HepG2 (cell line): ENCODE data around the gene NCAPD2. TPM values are rescaled to one million over a fixed set of nuclear protein-coding genes. Genes with fewer than 3 reads are reported as not detected.
"Not testable (repeated sequence)": the region's sequence is repeated elsewhere in the genome, so short reads cannot be mapped to it uniquely, and the experiment has no call there.

Experiments used
- ATAC-seq: fragments of 200-7000 bp; cut with Tn5 transposase; 3 replicates; pipeline ENCODE4 v1.9.1; 2020; ENCODE audit warnings: mild to moderate bottlenecking, moderate library complexity
- BruUV-seq: library from RNA; stranded (reverse); fragments of 400-500 nt; replicated peaks from 2 replicates; lab custom pipeline; 2021; lab: Mats Ljungman, UMichigan
- CTCF ChIA-PET: fragments of 300-600 bp; formaldehyde crosslinking; extraction: SDS; loops from one replicate; lab custom pipeline; 2021; ENCODE audit warnings: low total read pairs, inconsistent platforms, low intra/inter-chr PET ratio; lab: Yijun Ruan, JAX
- POLR2A ChIA-PET: fragments of 350-600 bp; sonication (Branson Sonifier 250); formaldehyde crosslinking; loops from one replicate; lab custom pipeline; 2020; ENCODE audit warnings: antibody characterized with exemption, inconsistent platforms; lab: Yijun Ruan, JAX
- DNase-seq: peaks from one replicate; pipeline ENCODE4 v3.0.0-alpha.2; 2015; ENCODE audit warnings: low spot score
- FAIRE-seq: peaks from 3 replicates; lab custom pipeline; 2011; peaks lifted over from hg19 to GRCh38; lab: Jason Lieb, UNC
- H2AFZ ChIP-seq: one replicate; pipeline ENCODE4 v1.6.1; 2011; ENCODE audit warnings: low read length, inconsistent platforms
- H3K27ac ChIP-seq: fragments of 300-600 bp; 3 replicates; pipeline ENCODE4 v1.8.0; 2011; ENCODE audit warnings: mixed run types, mild to moderate bottlenecking, mixed read lengths, low read length, inconsistent platforms; ENCODE audit not compliant: insufficient read depth; ENCODE audit errors: extremely low read length
- H3K27me3 ChIP-seq, 2 experiments: fragments of 200-600 bp in 1 of 2; 2 replicates in 1 of 2; 3 replicates in 1 of 2; pipeline versions ENCODE4 v1.6.0 to v1.8.0; 2011; ENCODE audit warnings: low read length in 2 of 2, mild to moderate bottlenecking in 2 of 2, moderate library complexity in 2 of 2, inconsistent platforms in 1 of 2; ENCODE audit not compliant: insufficient read depth in 2 of 2, control insufficient read depth in 1 of 2
- H3K36me3 ChIP-seq, 2 experiments: fragments of 200-600 bp in 1 of 2; replicated peaks in 1 of 2; 2 replicates in 1 of 2; 3 replicates in 1 of 2; pipeline versions ENCODE4 v1.5.1 to v1.8.0; 2011; ENCODE audit warnings: low read length in 2 of 2, inconsistent platforms in 1 of 2; ENCODE audit not compliant: insufficient read depth in 2 of 2, control insufficient read depth in 1 of 2
- H3K4me1 ChIP-seq: 2 replicates; pipeline ENCODE4 v1.5.1; 2012; ENCODE audit warnings: low read length, inconsistent platforms; ENCODE audit not compliant: insufficient read depth
- H3K4me2 ChIP-seq: 2 replicates; pipeline ENCODE4 v1.6.0; 2011; ENCODE audit warnings: low read depth, low read length, inconsistent platforms
- H3K4me3 ChIP-seq, 3 experiments: fragments of 200-600 bp in 1 of 3; sonication (generic), shearing (Covaris generic) in 1 of 3; replicated peaks in 1 of 3; 2 replicates each; pipeline ENCODE4 v1.5.1; 2011 to 2016; ENCODE audit warnings: low read length in 3 of 3, inconsistent platforms in 2 of 3, low read depth in 2 of 3, mild to moderate bottlenecking in 2 of 3, control low read depth in 1 of 3, mixed read lengths in 1 of 3; ENCODE audit not compliant: insufficient read depth in 1 of 3
- H3K79me2 ChIP-seq: one replicate; pipeline ENCODE4 v1.6.1; 2011; ENCODE audit warnings: low read length, inconsistent platforms; ENCODE audit not compliant: insufficient read depth
- H3K9ac ChIP-seq: 2 replicates; pipeline ENCODE4 v1.6.0; 2011; ENCODE audit warnings: mild to moderate bottlenecking, low read depth, low read length, inconsistent platforms; ENCODE audit not compliant: insufficient read depth
- H3K9me3 ChIP-seq: 2 replicates; pipeline ENCODE4 v1.5.1; 2012; ENCODE audit warnings: mild to moderate bottlenecking, low read length
- H4K20me1 ChIP-seq: 2 replicates; pipeline ENCODE4 v1.6.0; 2011; ENCODE audit warnings: inconsistent platforms, mild to moderate bottlenecking, low read length, moderate library complexity; ENCODE audit not compliant: insufficient read depth
- AKAP8 ChIP-seq: sonication (generic); formaldehyde crosslinking; IDR thresholded peaks from 2 replicates; pipeline ENCODE4 v1.5.1; 2020; ENCODE audit warnings: mild to moderate bottlenecking, missing genetic modification reagents
- HCFC1 ChIP-seq: fragments of 150-350 bp; IDR thresholded peaks from 2 replicates; pipeline ENCODE4 v1.6.1; 2014; ENCODE audit warnings: low read depth, low read length
- PCBP2 ChIP-seq: fragments of 200-400 bp; formaldehyde crosslinking; optimal IDR thresholded peaks from 2 replicates; pipeline ENCODE3; 2018; ENCODE audit warnings: low read length, low read depth; ENCODE audit not compliant: poor library complexity, severe bottlenecking
- PLSCR1 ChIP-seq: sonication (generic); formaldehyde crosslinking; IDR thresholded peaks from 2 replicates; pipeline ENCODE4 v1.5.0; 2020; ENCODE audit warnings: missing genetic modification reagents, mild to moderate bottlenecking, borderline replicate concordance
- TEAD2 ChIP-seq: sonication (generic); formaldehyde crosslinking; IDR thresholded peaks from 2 replicates; pipeline ENCODE4 v1.9.0; 2021; ENCODE audit warnings: missing genetic modification reagents
- ZNF207 ChIP-seq: fragments of 450-650 bp; IDR thresholded peaks from 2 replicates; pipeline ENCODE4 v1.6.1; 2016; ENCODE audit warnings: antibody characterized with exemption, borderline replicate concordance
- ZNF337 ChIP-seq: sonication (generic); formaldehyde crosslinking; IDR thresholded peaks from 2 replicates; pipeline ENCODE4 v1.5.1; 2020; ENCODE audit warnings: missing genetic modification reagents, low read depth, mild to moderate bottlenecking, borderline replicate concordance
- ZNF672 ChIP-seq: sonication (generic); formaldehyde crosslinking; IDR thresholded peaks from 2 replicates; pipeline ENCODE4 v1.8.1; 2022; ENCODE audit warnings: missing genetic modification reagents
- ZSCAN20 ChIP-seq: sonication (generic); formaldehyde crosslinking; IDR thresholded peaks from 2 replicates; pipeline ENCODE4 v1.4.0; 2020; ENCODE audit warnings: missing genetic modification reagents, mild to moderate bottlenecking, borderline replicate concordance
- WGBS: methylation state at CpG from one replicate; pipeline ENCODE4 v1.1.6; 2017; ENCODE audit warnings: low lambda C conversion rate; 5-methylcytosine and 5-hydroxymethylcytosine counted together
- in situ Hi-C: cut with HindIII; loops from 2 replicates; pipeline ENCODE4 v1.10.0; 2017; ENCODE audit warnings: low pct_unique_long_range_greater_than_20kb; ENCODE audit not compliant: extremely low pct_ligation_motif_present
- intact Hi-C: fragments of 100-400 bp; cut with micrococcal nuclease; formaldehyde crosslinking; loops from one replicate; pipeline ENCODE4 v1.10.0; 2022; ENCODE audit not compliant: unreplicated experiment
- polyA plus RNA-seq, 8 experiments: library from polyadenylated mRNA; depleted of rRNA in 3 of 8; stranded (reverse) in 7 of 8; unstranded in 1 of 8; fragments of >200 nt; fragmentation: Illumina TruSeq in 4 of 8; extraction: Trizol in 4 of 8; gene quantifications; 2 replicates each; pipeline versions ENCODE4 v1.2.1 to v1.2.3, GENCODE V29; 2011 to 2016; ENCODE audit warnings: low read depth in 4 of 8, missing spikeins in 1 of 8, mixed read lengths in 1 of 8; ENCODE audit not compliant: insufficient read depth in 1 of 8
- total RNA-seq, 5 experiments: library from RNA; depleted of rRNA; stranded (reverse); fragments of >200 nt; fragmentation: Illumina TruSeq; extraction: Trizol; gene quantifications; 2 replicates each; pipeline ENCODE4 v1.2.3, GENCODE V29; 2016; ENCODE audit warnings: low read depth in 1 of 5

The NCAPD2 gene
- total and polyA plus RNA-seq, 2 of the 13 experiments (the other 11 are each of a cell fraction or from before 2014, with no cell fraction given) = 51.1 to 65.6 TPM

GRCh38 chr12:6467571-6468282 is 26.2 kb upstream of the NCAPD2 start:
- H3K9me3 ChIP-seq, ATAC-seq, H3K27me3 ChIP-seq, H3K9ac ChIP-seq, CTCF ChIA-PET, H3K79me2 ChIP-seq, DNase-seq, BruUV-seq, H2AFZ ChIP-seq, FAIRE-seq, H4K20me1 ChIP-seq, H3K4me3 ChIP-seq, H3K27ac ChIP-seq: not testable (repeated sequence)
- POLR2A ChIA-PET = interaction anchor here (1.2 to 4.2 kb wide), 2 partner anchors 16 to 25 kb away, joined by 4 to 68 read pairs; partner anchors contain the start of genes MRPL51 and TAPBPL
- peaks cover 41% of the 10 kb centered on the region for H3K4me1 ChIP-seq
- 89% methylated on average over 7 of the region's 9 CpGs for WGBS
- peak overlapping the region; percentile 8; the same call in 1 of the 2 replicates for H3K4me2 ChIP-seq
- intact Hi-C loops = loop anchor here (10.0 kb wide), 1 partner anchor 133 kb away; no protein-coding TSS in a partner anchor
- in situ Hi-C loops = loop anchor here (25.0 kb wide), 1 partner anchor 405 kb away; no protein-coding TSS in a partner anchor
- peaks cover 9 to 14% of the 10 kb centered on the region in 2 experiments; a peak in 4 of 5 replicates for H3K36me3 ChIP-seq

- no peak overlapping the region for H3K9ac ChIP-seq
- TF ChIP-seq ZSCAN20 (no peak), ZNF337 (CRISPR knock-in tag) (no peak), PCBP2 (no peak), PLSCR1 (CRISPR knock-in tag) (no peak), HCFC1 (no peak), TEAD2 (no peak), ZNF672 (CRISPR knock-in tag) (no peak), ZNF207 (no peak), AKAP8 (no peak)
- no peaks in the 10 kb centered on the region for H3K9me3 ChIP-seq
- no peak overlapping the region for H3K27ac ChIP-seq
- no peak overlapping the region for H2AFZ ChIP-seq
- H3K27me3 ChIP-seq = no peaks in the 10 kb centered on the region
- ATAC-seq (no peak), FAIRE-seq (no peak), DNase-seq (peak; percentile 43)
- no peak overlapping the region for H3K4me3 ChIP-seq
- no peaks in the 10 kb centered on the region for H4K20me1 ChIP-seq
- H3K36me3 ChIP-seq = peaks cover 7 to 11% of the 10 kb centered on the region in 2 experiments; a peak in 3 of 5 replicates
- H3K4me2 ChIP-seq = peak overlapping the region; percentile 8; the same call in 1 of the 2 replicates
- peaks cover 41% of the 10 kb centered on the region for H3K4me1 ChIP-seq
- BruUV-seq = no TSS peak
- ChIA-PET POLR2A (interaction anchor here (1.2 to 4.2 kb wide), 3 partner anchors 16 to 67 kb away, joined by 4 to 68 read pairs (median 54); partner anchors contain the start of genes GAPDH, MRPL51 and TAPBPL), CTCF (no interaction called here)
- intact Hi-C loops = loop anchor here (10.0 kb wide), 1 partner anchor 133 kb away; no protein-coding TSS in a partner anchor
- in situ Hi-C loops = loop anchor here (25.0 kb wide), 1 partner anchor 406 kb away; no protein-coding TSS in a partner anchor
- H3K79me2 ChIP-seq = no peaks in the 10 kb centered on the region
Measured at GRCh38 chr12:6468283-6468575, 25.7 kb upstream of the NCAPD2 start.
